Measurements from ENCODE around the gene PRSS21.

- TF ChIP-seq EZH2 (IDR thresholded peaks at IDR 0.05; ENCODE audit: insufficient read depth, poor library complexity, severe bottlenecking) (no peak), EZH2phosphoT487 (IDR thresholded peaks at IDR 0.05; ENCODE audit: insufficient read depth, low read depth) (no peak)
These were observed 24.7 kb downstream of the PRSS21 start for GRCh38 chr16:2841606-2842339.
